Activated naive CD4-positive, alpha-beta T cell treated with anti-CD3 and anti-CD28 coated beads, Interleukin-2, amount 10 ng/mL, durations not matched to agents 7 days and 5 days (primary cell): ENCODE measurements around the gene ZMYND12.

ENCODE experiments used
- CTCF ChIA-PET: fragments of 350-600 bp; sonication (Branson Sonifier 250); formaldehyde crosslinking; loops from one replicate; lab custom pipeline; 2021; ENCODE audit warnings: antibody characterized with exemption; lab: Charles Lee
- DNase-seq: peaks from one replicate; pipeline ENCODE4 v3.0.0-alpha.2; 2020
- H3K27ac Mint-ChIP-seq: one replicate; pipeline ENCODE4 v1.8.0; 2021; ENCODE audit warnings: mild to moderate bottlenecking, moderate library complexity, mixed read lengths
- H3K27me3 Mint-ChIP-seq: one replicate; pipeline ENCODE4 v1.8.0; 2021; ENCODE audit warnings: mild to moderate bottlenecking, mixed read lengths
- H3K36me3 Mint-ChIP-seq: one replicate; pipeline ENCODE4 v1.8.0; 2021; ENCODE audit warnings: mixed read lengths
- H3K4me1 Mint-ChIP-seq: one replicate; pipeline ENCODE4 v1.8.0; 2021; ENCODE audit warnings: mixed read lengths
- H3K4me3 Mint-ChIP-seq: one replicate; pipeline ENCODE4 v1.8.0; 2021; ENCODE audit warnings: mild to moderate bottlenecking, moderate library complexity, mixed read lengths
- H3K9me3 Mint-ChIP-seq: one replicate; pipeline ENCODE4 v1.8.0; 2021; ENCODE audit warnings: mixed read lengths

Gene ZMYND12

GRCh38 chr1:42392967-42393848, 62.6 kb downstream of the ZMYND12 start:
- no peaks in the 10 kb centered on the region for H3K27me3 Mint-ChIP-seq
- H3K9me3 Mint-ChIP-seq, result no peaks in the 10 kb centered on the region
- H3K4me3 Mint-ChIP-seq, result no peak overlapping the region
- no peak overlapping the region for H3K27ac Mint-ChIP-seq
- peaks cover 7% of the 10 kb centered on the region for H3K4me1 Mint-ChIP-seq
- DNase-seq, result no peak
- no peaks in the 10 kb centered on the region for H3K36me3 Mint-ChIP-seq
- CTCF ChIA-PET, result no interaction called here

GRCh38 chr1:42392255-42392654, 63.6 kb downstream of the ZMYND12 start:
- Mint-ChIP-seq H3K9me3 (no peaks in the 10 kb centered on the region), H3K27me3 (no peaks in the 10 kb centered on the region), H3K36me3 (no peaks in the 10 kb centered on the region), H3K27ac (no peak overlapping the region), H3K4me3 (no peak overlapping the region), H3K4me1 (peaks cover 7% of the 10 kb centered on the region)
- no peak for DNase-seq
- CTCF ChIA-PET, result no interaction called here

- H3K4me3 Mint-ChIP-seq, result no peak overlapping the region
- CTCF ChIA-PET, result no interaction called here
- H3K4me1 Mint-ChIP-seq, result peaks cover 8% of the 10 kb centered on the region
- no peaks in the 10 kb centered on the region for H3K9me3 Mint-ChIP-seq
- DNase-seq, result no peak
- no peak overlapping the region for H3K27ac Mint-ChIP-seq
- peaks cover 25% of the 10 kb centered on the region for H3K27me3 Mint-ChIP-seq
- H3K36me3 Mint-ChIP-seq, result no peaks in the 10 kb centered on the region
Measured at GRCh38 chr1:42386051-42386450, 69.8 kb downstream of the ZMYND12 start.

DNA sequence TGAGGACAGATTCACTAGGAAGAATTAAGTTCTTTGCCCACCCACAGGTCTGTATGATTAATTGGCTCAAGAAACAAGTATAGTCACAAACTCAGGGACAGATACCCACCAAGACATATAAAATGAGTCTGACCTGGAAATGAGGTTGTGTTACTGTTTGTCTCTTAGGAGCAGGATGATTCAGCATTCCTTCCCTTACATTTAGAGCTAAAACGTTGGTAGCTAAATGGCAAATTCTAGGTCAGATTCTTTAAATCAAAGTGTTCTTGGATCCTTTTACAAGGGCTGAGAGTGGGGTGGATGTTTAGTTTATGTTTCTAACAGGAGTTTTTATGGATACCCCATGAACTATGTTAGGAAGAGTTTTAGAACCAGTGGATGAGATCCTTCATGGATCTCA, 70.5 kb downstream of the ZMYND12 start:
- H3K27me3 Mint-ChIP-seq, result peaks cover 32% of the 10 kb centered on the region
- no peaks in the 10 kb centered on the region for H3K36me3 Mint-ChIP-seq
- H3K27ac Mint-ChIP-seq, result no peak overlapping the region
- peaks cover 8% of the 10 kb centered on the region for H3K4me1 Mint-ChIP-seq
- H3K4me3 Mint-ChIP-seq, result no peak overlapping the region
- no peaks in the 10 kb centered on the region for H3K9me3 Mint-ChIP-seq
- CTCF ChIA-PET, result interaction anchor here (1.0 kb wide), 1 partner anchor 41 kb away, joined by 3 read pairs; no protein-coding TSS in a partner anchor
- DNase-seq, result no peak

DNA sequence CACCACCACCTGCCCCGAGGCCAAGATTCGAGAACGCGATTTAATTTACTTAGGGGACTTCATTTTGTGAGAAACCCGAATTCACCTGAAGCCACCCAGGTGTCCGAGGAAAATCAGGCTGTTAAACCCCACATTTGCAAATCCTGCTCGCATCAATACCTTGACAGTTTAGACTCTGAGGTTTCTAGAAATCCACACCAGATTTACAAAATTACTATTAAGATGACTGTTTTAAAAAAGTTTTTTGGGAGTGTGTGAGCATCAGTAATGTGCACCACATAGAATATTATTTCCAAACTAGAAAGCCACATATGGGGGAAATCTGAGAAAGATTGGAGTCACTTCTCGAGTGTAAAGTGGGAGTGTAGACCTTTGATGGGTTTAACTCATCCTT, 74.5 kb downstream of the ZMYND12 start:
- Mint-ChIP-seq H3K9me3 (no peaks in the 10 kb centered on the region), H3K27ac (no peak overlapping the region), H3K4me1 (peaks cover 14% of the 10 kb centered on the region), H3K27me3 (peaks cover 64% of the 10 kb centered on the region), H3K36me3 (no peaks in the 10 kb centered on the region), H3K4me3 (peak overlapping the region; percentile 74)
- DNase-seq, result no peak
- CTCF ChIA-PET, result no interaction called here

DNA sequence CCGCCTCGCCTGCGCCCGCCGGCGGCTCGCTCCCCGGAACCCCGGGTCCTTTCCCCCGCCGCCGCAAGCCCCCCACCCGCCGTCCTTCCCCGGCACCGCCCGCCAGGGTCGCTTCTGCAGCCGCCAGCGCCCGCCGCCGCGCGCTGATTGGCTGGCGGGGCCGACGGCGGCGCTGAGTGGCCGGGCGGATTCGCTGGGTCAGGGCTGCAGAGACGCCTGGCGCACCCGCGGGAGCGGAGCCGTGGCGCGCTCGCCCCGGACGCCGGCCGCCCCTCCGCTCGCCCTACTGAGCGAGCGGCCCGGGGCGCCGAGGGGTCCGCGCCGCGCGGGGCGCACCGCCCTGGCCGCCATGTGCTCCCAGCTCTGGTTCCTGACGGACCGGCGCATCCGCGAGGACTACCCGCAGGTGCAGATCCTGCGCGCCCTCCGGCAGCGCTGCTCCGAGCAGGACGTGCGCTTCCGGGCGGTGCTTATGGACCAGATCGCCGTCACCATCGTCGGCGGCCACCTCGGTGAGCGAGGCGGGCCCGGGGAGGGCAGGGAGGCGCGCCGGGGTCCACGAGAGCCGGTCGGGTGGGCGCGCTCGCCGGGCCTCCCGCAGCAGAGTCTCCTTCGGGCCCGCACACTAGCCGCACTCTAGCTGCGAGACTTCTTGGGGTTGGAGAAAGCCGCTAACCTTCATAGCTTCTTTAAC, 75.1 kb downstream of the ZMYND12 start, which contains the start of gene RIMKLA:
Gene RIMKLA, plus strand, starts transcription at position 207 of the 694 bp plus-strand sequence. Its CDS starts 143 bp downstream, at position 350.
- Mint-ChIP-seq H3K27me3 (peaks cover 63% of the 10 kb centered on the region), H3K36me3 (no peaks in the 10 kb centered on the region), H3K4me3 (peak within 1 kb of the TSS; percentile 74), H3K9me3 (no peaks in the 10 kb centered on the region), H3K4me1 (peaks cover 14% of the 10 kb centered on the region), H3K27ac (no peak within 1 kb of the TSS)
- peak; percentile 67 for DNase-seq
- CTCF ChIA-PET, result no interaction called here
